ENCODE results near the gene OR4K2.
A peak's percentile ranks its signal among the peaks of the same experiment; 100 is the strongest.
"Not testable (repeated sequence)": the region's sequence is repeated elsewhere in the genome, so short reads cannot be mapped to it uniquely, and the experiment has no call there.

The OR4K2 gene

GRCh38 chr14:19874842-19875241, at the start of gene OR4K2:
OR4K2 (plus strand) TSS chr14:19875142; CDS start chr14:19876268, 1,126 bp downstream.
- DNase-seq: no peak

GRCh38 chr14:19827626-19828244, 47.2 kb upstream of the OR4K2 start:
- DNase-seq: not testable (repeated sequence)

- DNase-seq: no peak
Measured at GRCh38 chr14:19828314-19828713, 46.6 kb upstream of the OR4K2 start.

- not testable (repeated sequence) for DNase-seq
Measured at GRCh38 chr14:19834203-19834848, 40.6 kb upstream of the OR4K2 start.

GRCh38 chr14:19838433-19838832, 36.5 kb upstream of the OR4K2 start:
- DNase-seq: no peak

GRCh38 chr14:19851365-19851764, 23.6 kb upstream of the OR4K2 start:
- DNase-seq: no peak

GRCh38 chr14:19866061-19866669, 8.8 kb upstream of the OR4K2 start:
- DNase-seq: not testable (repeated sequence)

- DNase-seq: no peak
Measured at GRCh38 chr14:19873178-19873577, 1.8 kb upstream of the OR4K2 start.

GRCh38 chr14:19878029-19878642, 3.2 kb downstream of the OR4K2 start:
- peak in 1 of 2 donors; percentile 17 for DNase-seq

- no peak for DNase-seq
Measured at GRCh38 chr14:19895282-19895681, 20.3 kb downstream of the OR4K2 start.

GRCh38 chr14:19900999-19901398, 26.1 kb downstream of the OR4K2 start:
- DNase-seq: no peak

GRCh38 chr14:19902409-19902808, 27.5 kb downstream of the OR4K2 start:
- DNase-seq: no peak

- no peak for DNase-seq
Measured at GRCh38 chr14:19906665-19907064, 31.7 kb downstream of the OR4K2 start.

GRCh38 chr14:19911114-19911513, 36.2 kb downstream of the OR4K2 start:
- no peak for DNase-seq

- DNase-seq: no peak
Measured at GRCh38 chr14:19917243-19917642, 42.3 kb downstream of the OR4K2 start.

GRCh38 chr14:19917955-19918518, 43.1 kb downstream of the OR4K2 start:
- no peak for DNase-seq

GRCh38 chr14:19918553-19919264, 43.8 kb downstream of the OR4K2 start:
- no peak for DNase-seq

- DNase-seq: no peak
Measured at GRCh38 chr14:19920021-19920657, 45.2 kb downstream of the OR4K2 start, which contains the start of gene OR4K5. OR4K5 (plus strand) TSS chr14:19920607; CDS start chr14:19920607, 0 bp downstream.

- no peak for DNase-seq
Measured at GRCh38 chr14:19930617-19931016, 55.7 kb downstream of the OR4K2 start, which contains the start of gene OR4K1. OR4K1 (plus strand) TSS chr14:19930917; CDS start chr14:19935667, 4,750 bp downstream.

Measured in CD4-positive, alpha-beta T cell treated with Interleukin-4 for 1 hour (primary cell).